ENCODE measurements around the gene MED15. TPM values are rescaled to one million over a fixed set of nuclear protein-coding genes. Genes with fewer than 3 reads are reported as not detected.

MED15 gene
- polyA plus RNA-seq, 1 experiment = 17.3 TPM

GRCh38 chr22:20562607-20563465 is 55.4 kb downstream of the MED15 start:
- H3K27ac ChIP-seq (ENCODE audit: low read depth, low read length) = no peak overlapping the region
- H3K27me3 ChIP-seq (ENCODE audit: control insufficient read depth, insufficient read depth, low read length) = no peaks in the 10 kb centered on the region
- ChIA-PET POLR2A (no interaction called here), CTCF (interaction anchor here (1.2 to 7.8 kb wide), 3 partner anchors 10 to 17 kb away, joined by 3 to 82 read pairs (median 3); no protein-coding TSS in a partner anchor)
- no peak for DNase-seq (ENCODE audit: low read depth, low spot score)
- peaks cover 9% of the 10 kb centered on the region for H3K9me3 ChIP-seq (ENCODE audit: control insufficient read depth, insufficient read depth, low read length)
- TF ChIP-seq CTCF (IDR thresholded peaks at IDR 0.05; ENCODE audit: low read depth, low read length) = no peak
- no peak overlapping the region for H3K4me3 ChIP-seq (ENCODE audit: low read depth, low read length)

GRCh38 chr22:20563466-20563906 is 56.1 kb downstream of the MED15 start:
- POLR2A ChIA-PET = interaction anchor here (1.2 kb wide), 1 partner anchor 43 kb away, joined by 3 read pairs; no protein-coding TSS in a partner anchor

GRCh38 chr22:20563941-20564371 is 56.5 kb downstream of the MED15 start:
- Histone ChIP-seq H3K9me3 (ENCODE audit: control insufficient read depth, insufficient read depth, low read length) (peaks cover 3% of the 10 kb centered on the region), H3K27ac (ENCODE audit: low read depth, low read length) (no peak overlapping the region), H3K27me3 (ENCODE audit: control insufficient read depth, insufficient read depth, low read length) (no peaks in the 10 kb centered on the region), H3K4me3 (ENCODE audit: low read depth, low read length) (no peak overlapping the region)
- ChIA-PET POLR2A (interaction anchor here (1.2 kb wide), 1 partner anchor 44 kb away, joined by 3 read pairs; no protein-coding TSS in a partner anchor), CTCF (interaction anchor here (0.6 to 7.8 kb wide), 18 partner anchors 9 to 247 kb away, joined by 3 to 82 read pairs (median 4); no protein-coding TSS in a partner anchor)
- no peak for TF ChIP-seq CTCF (IDR thresholded peaks at IDR 0.05; ENCODE audit: low read depth, low read length)
- DNase-seq (ENCODE audit: low read depth, low spot score) = no peak

More at GRCh38 chr22:20563466-20563906, 56.1 kb downstream of the MED15 start:
- Histone ChIP-seq H3K27me3 (ENCODE audit: control insufficient read depth, insufficient read depth, low read length) (no peaks in the 10 kb centered on the region), H3K9me3 (ENCODE audit: control insufficient read depth, insufficient read depth, low read length) (peaks cover 8% of the 10 kb centered on the region), H3K27ac (ENCODE audit: low read depth, low read length) (no peak overlapping the region), H3K4me3 (ENCODE audit: low read depth, low read length) (no peak overlapping the region)
- no peak for TF ChIP-seq CTCF (IDR thresholded peaks at IDR 0.05; ENCODE audit: low read depth, low read length)
- CTCF ChIA-PET = interaction anchor here (0.9 to 7.8 kb wide), 6 partner anchors 11 to 177 kb away, joined by 3 to 82 read pairs (median 3); no protein-coding TSS in a partner anchor
- DNase-seq (ENCODE audit: low read depth, low spot score) = no peak

GRCh38 chr22:20565079-20565734 is 57.8 kb downstream of the MED15 start:
- TF ChIP-seq CTCF (IDR thresholded peaks at IDR 0.05; ENCODE audit: low read depth, low read length) = no peak
- H3K27ac ChIP-seq (ENCODE audit: low read depth, low read length) = peak overlapping the region; percentile 75
- H3K27me3 ChIP-seq (ENCODE audit: control insufficient read depth, insufficient read depth, low read length) = no peaks in the 10 kb centered on the region
- H3K9me3 ChIP-seq (ENCODE audit: control insufficient read depth, insufficient read depth, low read length) = no peaks in the 10 kb centered on the region
- no peak overlapping the region for H3K4me3 ChIP-seq (ENCODE audit: low read depth, low read length)
- no peak for DNase-seq (ENCODE audit: low read depth, low spot score)
- ChIA-PET POLR2A (interaction anchor here (0.8 kb wide), 1 partner anchor 14 kb away, joined by 3 read pairs; no protein-coding TSS in a partner anchor), CTCF (interaction anchor here (0.6 to 7.8 kb wide), 13 partner anchors 8 to 395 kb away, joined by 3 to 82 read pairs (median 5); no protein-coding TSS in a partner anchor)
